Pancreas (tissue), 10 donors: ENCODE data around the gene CNTNAP4. TPM values are rescaled to one million over a fixed set of nuclear protein-coding genes. Genes with fewer than 3 reads are reported as not detected.
A peak's percentile ranks its signal among the peaks of the same experiment; 100 is the strongest.

Experiments used
- ATAC-seq, 4 donors: fragments of 200-7000 bp; cut with Tn5 transposase; one replicate each; pipeline versions ENCODE4 v1.8.0 to v1.9.1; 2020; ENCODE audit warnings: mild to moderate bottlenecking in 4 of 4, moderate library complexity in 4 of 4
- DNase-seq, 6 donors: peaks; one replicate each; pipeline ENCODE4 v3.0.0-alpha.2; 2020
- FAIRE-seq: peaks from 2 replicates; lab custom pipeline; 2012; peaks lifted over from hg19 to GRCh38; lab: Jason Lieb, UNC
- H3K27ac ChIP-seq, 4 donors: fragments of 200-600 bp; sonication (generic); 1 replicate in 3 of 4; 2 replicates in 1 of 4; pipeline versions ENCODE4 v1.5.0 to v1.8.0; 2020
- H3K27me3 ChIP-seq, 4 donors: fragments of 200-600 bp; one replicate each; pipeline ENCODE4 v1.8.0; 2021
- H3K36me3 ChIP-seq, 3 donors: fragments of 200-600 bp; sonication (generic) in 1 of 3; one replicate each; pipeline versions ENCODE4 v1.5.0 to v1.8.0; 2020 to 2021
- H3K4me1 ChIP-seq, 3 donors: fragments of 200-600 bp; one replicate each; pipeline ENCODE4 v1.8.0; 2021
- H3K4me3 ChIP-seq, 4 donors: fragments of 200-600 bp; sonication (generic) in 2 of 4; one replicate each; pipeline versions ENCODE4 v1.5.0 to v1.8.0; 2020 to 2021
- H3K9me3 ChIP-seq, 4 donors: fragments of 200-600 bp; one replicate each; pipeline ENCODE4 v1.8.0; 2021
- CTCF ChIP-seq, 4 donors: fragments of 200-600 bp; sonication (generic) in 3 of 4; IDR thresholded peaks; one replicate each; pipeline versions ENCODE4 v1.5.0 to v1.8.0; 2021; ENCODE audit warnings: antibody characterized with exemption in 4 of 4
- WGBS, 2 donors: extraction: QIAGEN DNeasy Blood & Tissue Kit; methylation state at CpG; one replicate each; pipeline ENCODE4 v1.1.7; 2013; 5-methylcytosine and 5-hydroxymethylcytosine counted together
- intact Hi-C, 3 donors: fragments of 100-400 bp; cut with DNase I; formaldehyde crosslinking; loops; one replicate each; pipeline versions ENCODE4 v1.11.1 to v1.14.2; 2022
- polyA plus RNA-seq, 2 donors: library from polyadenylated mRNA; stranded (reverse); fragments of 200-250 nt; gene quantifications; one replicate each; pipeline ENCODE4 v1.2.3, GENCODE V29; 2013
- total RNA-seq, 6 donors: library from RNA; stranded (reverse); fragmentation: NEBNext Ultra II Directional in 4 of 6; extraction: Animal tissue kit (Norgen Biotek cat#: 25700) in 4 of 6; gene quantifications; one replicate each; pipeline versions ENCODE4 v1.2.1 to v1.2.4, GENCODE V29; 2021 to 2023
- donor health status: healthy with polysubstance abuse.
- donor health status: DM: no; HTN: no; CAD: no; lungs with moderate emphysema.
- donor health status: DM: no; HTN: no; CAD: no.
- donor health status: control.
- donor health status: control.
- donor health status: Bipolar disorder and iron deficiency.
- donor health status: DM: yes; HTN: yes; CAD: no.
- donor health status: DM: no; HTN: no; CAD: no.
- donor health status: DM: no; HTN: no; CAD: no.
- donor health status: DM: yes; HTN: yes; CAD: no.

CNTNAP4 gene
- total and polyA plus RNA-seq, 8 donors: not detected

- H3K9me3 ChIP-seq: no peaks in the 10 kb centered on the region
- 98% methylated on average over 2 of the region's 2 CpGs for WGBS, 2 donors
- no peak for FAIRE-seq
- DNase-seq: no peak
- H3K4me1 ChIP-seq: no peaks in the 10 kb centered on the region
- intact Hi-C loops: no loop called here
- no peak overlapping the region for H3K27ac ChIP-seq
- no peak for ATAC-seq
- H3K36me3 ChIP-seq: no peaks in the 10 kb centered on the region
- no peaks in the 10 kb centered on the region for H3K27me3 ChIP-seq
- TF ChIP-seq CTCF (IDR thresholded peaks at IDR 0.05): no peak
- H3K4me3 ChIP-seq: no peak overlapping the region
Observed at GRCh38 chr16:76376988-76377387, 99.8 kb downstream of the CNTNAP4 start.

GRCh38 chr16:76378020-76378419, 100.8 kb downstream of the CNTNAP4 start:
- no peak overlapping the region for H3K4me3 ChIP-seq
- no peak for TF ChIP-seq CTCF (IDR thresholded peaks at IDR 0.05)
- no peaks in the 10 kb centered on the region for H3K9me3 ChIP-seq
- H3K36me3 ChIP-seq: no peaks in the 10 kb centered on the region
- DNase-seq (no peak), FAIRE-seq (no peak), ATAC-seq (no peak)
- intact Hi-C loops: no loop called here
- no peak overlapping the region for H3K27ac ChIP-seq
- WGBS, 2 donors: 71 to 73% methylated on average over 3 of the region's 3 CpGs
- no peaks in the 10 kb centered on the region for H3K27me3 ChIP-seq
- no peaks in the 10 kb centered on the region for H3K4me1 ChIP-seq

- H3K36me3 ChIP-seq: no peaks in the 10 kb centered on the region
- no peaks in the 10 kb centered on the region for H3K4me1 ChIP-seq
- H3K9me3 ChIP-seq: no peaks in the 10 kb centered on the region
- WGBS, 2 donors: 63 to 70% methylated on average over 1 of the region's 1 CpG
- no peak overlapping the region for H3K4me3 ChIP-seq
- no peak for FAIRE-seq
- no peak for ATAC-seq
- TF ChIP-seq CTCF (IDR thresholded peaks at IDR 0.05): no peak
- no peaks in the 10 kb centered on the region for H3K27me3 ChIP-seq
- no peak overlapping the region for H3K27ac ChIP-seq
- DNase-seq: no peak
- intact Hi-C loops: no loop called here
Observed at GRCh38 chr16:76381096-76381495, 103.9 kb downstream of the CNTNAP4 start.

- no peak for TF ChIP-seq CTCF (IDR thresholded peaks at IDR 0.05)
- intact Hi-C loops: no loop called here
- no peak for FAIRE-seq
Observed at GRCh38 chr16:76385601-76386230, 108.5 kb downstream of the CNTNAP4 start.

GRCh38 chr16:76386784-76387183, 109.6 kb downstream of the CNTNAP4 start:
- no peak overlapping the region for H3K4me3 ChIP-seq
- no peak for TF ChIP-seq CTCF (IDR thresholded peaks at IDR 0.05)
- no peaks in the 10 kb centered on the region for H3K36me3 ChIP-seq
- H3K27ac ChIP-seq: no peak overlapping the region
- ATAC-seq: peak in 2 of 4 donors; percentile 26 to 44
- intact Hi-C loops: no loop called here
- no peak for FAIRE-seq
- DNase-seq: no peak
- no peaks in the 10 kb centered on the region for H3K4me1 ChIP-seq
- H3K27me3 ChIP-seq: no peaks in the 10 kb centered on the region
- H3K9me3 ChIP-seq: no peaks in the 10 kb centered on the region

More at GRCh38 chr16:76385601-76386230, 108.5 kb downstream of the CNTNAP4 start:
- Histone ChIP-seq H3K27me3 (no peaks in the 10 kb centered on the region), H3K4me1 (no peaks in the 10 kb centered on the region), H3K36me3 (no peaks in the 10 kb centered on the region), H3K4me3 (no peak overlapping the region), H3K27ac (no peak overlapping the region), H3K9me3 (no peaks in the 10 kb centered on the region)
- DNase-seq: no peak
- ATAC-seq: no peak
- whole genome bisulfite sequencing, 2 donors: 90 to 92% methylated on average over 7 of the region's 7 CpGs
